ENCODE data around the gene UNK.

The UNK gene

GRCh38 chr17:75773121-75773807 is 11.3 kb upstream of the UNK start:
- TF ChIP-seq, protein P1, sequence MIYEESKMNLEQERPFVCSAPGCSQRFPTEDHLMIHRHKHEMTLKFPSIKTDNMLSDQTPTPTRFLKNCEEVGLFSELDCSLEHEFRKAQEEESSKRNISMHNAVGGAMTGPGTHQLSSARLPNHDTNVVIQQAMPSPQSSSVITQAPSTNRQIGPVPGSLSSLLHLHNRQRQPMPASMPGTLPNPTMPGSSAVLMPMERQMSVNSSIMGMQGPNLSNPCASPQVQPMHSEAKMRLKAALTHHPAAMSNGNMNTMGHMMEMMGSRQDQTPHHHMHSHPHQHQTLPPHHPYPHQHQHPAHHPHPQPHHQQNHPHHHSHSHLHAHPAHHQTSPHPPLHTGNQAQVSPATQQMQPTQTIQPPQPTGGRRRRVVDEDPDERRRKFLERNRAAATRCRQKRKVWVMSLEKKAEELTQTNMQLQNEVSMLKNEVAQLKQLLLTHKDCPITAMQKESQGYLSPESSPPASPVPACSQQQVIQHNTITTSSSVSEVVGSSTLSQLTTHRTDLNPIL (CRISPR knock-in tag; IDR thresholded peaks at IDR 0.05; ENCODE audit: low read depth): no peak
- TF ChIP-seq TOX (CRISPR knock-in tag; IDR thresholded peaks at IDR 0.05; ENCODE audit: borderline replicate concordance): no peak
- TF ChIP-seq TCF4 (CRISPR knock-in tag; IDR thresholded peaks at IDR 0.05; ENCODE audit: borderline replicate concordance): no peak
- no peak for TF ChIP-seq ZNF70 (CRISPR knock-in tag; IDR thresholded peaks at IDR 0.05)
- no peak for TF ChIP-seq BACH2 (CRISPR knock-in tag; IDR thresholded peaks at IDR 0.05; ENCODE audit: borderline replicate concordance)
- no peak for TF ChIP-seq ESRRG (CRISPR knock-in tag; IDR thresholded peaks at IDR 0.05)
- no peak for TF ChIP-seq ZNF565 (CRISPR knock-in tag; conservative IDR thresholded peaks at IDR 0.05; ENCODE audit: low read depth)
- no peak for TF ChIP-seq ZFP30 (CRISPR knock-in tag; IDR thresholded peaks at IDR 0.05)
- no peak for TF ChIP-seq CSDC2 (CRISPR knock-in tag; IDR thresholded peaks at IDR 0.05)
- no peak for TF ChIP-seq ARNTL (CRISPR knock-in tag; IDR thresholded peaks at IDR 0.05; ENCODE audit: borderline replicate concordance, low read depth)
- TF ChIP-seq ZFP3 (CRISPR knock-in tag; IDR thresholded peaks at IDR 0.05): no peak
- TF ChIP-seq PPARA (CRISPR knock-in tag; IDR thresholded peaks at IDR 0.05; ENCODE audit: borderline replicate concordance): no peak
- TF ChIP-seq OSR1 (CRISPR knock-in tag; IDR thresholded peaks at IDR 0.05): no peak
- no peak for TF ChIP-seq TSHZ2 (CRISPR knock-in tag; IDR thresholded peaks at IDR 0.05)
- no peak for TF ChIP-seq GLIS3 (CRISPR knock-in tag; IDR thresholded peaks at IDR 0.05)
- no peak for TF ChIP-seq ZC3H10 (CRISPR knock-in tag; IDR thresholded peaks at IDR 0.05)
- TF ChIP-seq ISL1 (CRISPR knock-in tag; IDR thresholded peaks at IDR 0.05): no peak
- TF ChIP-seq RARB (CRISPR knock-in tag; IDR thresholded peaks at IDR 0.05): no peak
- ATAC-seq: peak; percentile 23

GRCh38 chr17:75773808-75774470 is 10.7 kb upstream of the UNK start:
- peak; percentile 34 for ATAC-seq
- TF ChIP-seq ZFP30 (CRISPR knock-in tag; IDR thresholded peaks at IDR 0.05): peak; percentile 35
- peak; percentile 4; the same call in 1 of the 2 replicates for TF ChIP-seq CSRNP3 (CRISPR knock-in tag; IDR thresholded peaks at IDR 0.05)
- TF ChIP-seq, protein P1 (CRISPR knock-in tag; IDR thresholded peaks at IDR 0.05; ENCODE audit: low read depth): no peak; the same call in 1 of the 2 replicates
- no peak for TF ChIP-seq TCF4 (CRISPR knock-in tag; IDR thresholded peaks at IDR 0.05; ENCODE audit: borderline replicate concordance)
- no peak for TF ChIP-seq TOX (CRISPR knock-in tag; IDR thresholded peaks at IDR 0.05; ENCODE audit: borderline replicate concordance)

DNA sequence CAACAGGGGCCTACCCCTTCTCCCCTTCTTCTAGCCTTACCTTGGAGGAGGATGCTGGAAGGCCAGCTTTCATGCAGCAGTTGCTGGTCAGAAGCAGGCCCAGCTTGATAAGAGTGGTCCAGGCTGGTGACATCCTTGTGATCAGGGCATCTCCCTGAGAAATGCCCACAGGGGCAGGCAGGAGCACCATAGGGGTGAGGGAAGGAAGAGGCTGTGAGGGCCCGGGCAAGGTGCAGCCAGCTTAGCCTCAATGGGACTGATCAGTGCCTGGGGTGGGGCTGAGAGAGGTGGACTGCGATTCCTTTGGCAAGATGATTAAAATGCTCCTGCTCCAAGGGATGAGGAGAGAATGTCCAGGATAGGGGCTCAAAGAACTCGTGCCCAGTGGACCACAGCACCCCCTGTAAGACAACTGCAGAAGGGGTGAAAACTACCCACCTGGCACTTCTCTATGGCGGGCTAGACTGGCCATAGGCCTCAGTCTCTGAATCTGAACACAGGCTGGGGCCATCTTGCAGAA is 10.1 kb upstream of the UNK start:
- peak; percentile 23 for ATAC-seq
- no peak for TF ChIP-seq RARB (CRISPR knock-in tag; IDR thresholded peaks at IDR 0.05)
- peak; percentile 17; the same call in 1 of the 2 replicates for TF ChIP-seq TSHZ2 (CRISPR knock-in tag; IDR thresholded peaks at IDR 0.05)

Measured in SK-N-SH treated with all-trans-retinoic acid at 6 μM for 48 hours (cell line).